GM21619 (cell line): ENCODE data around the gene COX7A1.

Source experiments
- ATAC-seq: cut with Tn5 transposase; IDR thresholded peaks from one replicate; pipeline ENCODE4 v1.9.1; 2021; ENCODE audit not compliant: unreplicated experiment

The COX7A1 gene

GRCh38 chr19:36113894-36114720, 38.1 kb downstream of the COX7A1 start:
- no peak for ATAC-seq

- ATAC-seq: no peak
Observed at GRCh38 chr19:36113425-36113824, 38.8 kb downstream of the COX7A1 start.

- no peak for ATAC-seq
Observed at GRCh38 chr19:36112678-36113077, 39.6 kb downstream of the COX7A1 start.

- no peak for ATAC-seq
Observed at GRCh38 chr19:36111200-36111539, 41.1 kb downstream of the COX7A1 start.

- ATAC-seq: no peak
Observed at GRCh38 chr19:36110487-36111199, 41.6 kb downstream of the COX7A1 start, which contains the start of gene OVOL3. Gene OVOL3, plus strand, starts transcription at chr19:36111143. Its CDS starts 60 bp downstream, at chr19:36111203.

GRCh38 chr19:36108684-36109083, 43.6 kb downstream of the COX7A1 start:
- no peak for ATAC-seq

GRCh38 chr19:36106991-36107390, 45.3 kb downstream of the COX7A1 start:
- ATAC-seq: no peak

GRCh38 chr19:36106441-36106840, 45.8 kb downstream of the COX7A1 start:
- ATAC-seq: no peak

GRCh38 chr19:36103842-36104552, 48.2 kb downstream of the COX7A1 start:
- no peak for ATAC-seq

GRCh38 chr19:36103040-36103626, 49.1 kb downstream of the COX7A1 start:
- ATAC-seq: no peak

GRCh38 chr19:36101550-36102327, 50.5 kb downstream of the COX7A1 start:
- ATAC-seq: no peak
